ENCODE data around the gene CYBA. TPM values are rescaled to one million over a fixed set of nuclear protein-coding genes. Genes with fewer than 3 reads are reported as not detected.
"Not testable (repeated sequence)": the region's sequence is repeated elsewhere in the genome, so short reads cannot be mapped to it uniquely, and the experiment has no call there.

Gene CYBA
- polyA plus RNA-seq, 3 donors: 155 to 194 (median 158) TPM

GRCh38 chr16:88669493-88669892 lies 18.6 kb upstream of the CYBA start:
- DNase-seq: not testable (repeated sequence)

- no peak for DNase-seq
Observed at GRCh38 chr16:88667461-88667860, 16.6 kb upstream of the CYBA start.

GRCh38 chr16:88665570-88665969 lies 14.7 kb upstream of the CYBA start:
- no peak for DNase-seq

- no peak for DNase-seq
Observed at GRCh38 chr16:88665148-88665547, 14.3 kb upstream of the CYBA start.

- peak; percentile 97 for DNase-seq
Observed at GRCh38 chr16:88662843-88663606, 12.2 kb upstream of the CYBA start, which contains the start of gene MVD. TSS of gene MVD (minus strand) at chr16:88663091. CDS start at chr16:88663080, 11 bp downstream.

GRCh38 chr16:88662222-88662842 lies 11.5 kb upstream of the CYBA start:
- no peak for DNase-seq

GRCh38 chr16:88661468-88661867 lies 10.6 kb upstream of the CYBA start:
- DNase-seq: no peak

- no peak for DNase-seq
Observed at GRCh38 chr16:88659160-88659559, 8.3 kb upstream of the CYBA start.

- no peak for DNase-seq
Observed at GRCh38 chr16:88658714-88659113, 7.9 kb upstream of the CYBA start.

GRCh38 chr16:88657371-88657770 lies 6.5 kb upstream of the CYBA start:
- DNase-seq: no peak

GRCh38 chr16:88656291-88656980 lies 5.6 kb upstream of the CYBA start:
- DNase-seq: no peak

- no peak for DNase-seq
Observed at GRCh38 chr16:88655733-88656281, 5.0 kb upstream of the CYBA start.

GRCh38 chr16:88655053-88655732 lies 4.3 kb upstream of the CYBA start:
- no peak for DNase-seq

GRCh38 chr16:88654363-88655052 lies 3.7 kb upstream of the CYBA start:
- DNase-seq: no peak

- DNase-seq: no peak
Observed at GRCh38 chr16:88653596-88654362, 2.9 kb upstream of the CYBA start.

- DNase-seq: no peak
Observed at GRCh38 chr16:88653101-88653500, 2.2 kb upstream of the CYBA start.

- no peak for DNase-seq
Observed at GRCh38 chr16:88652762-88653063, 1.9 kb upstream of the CYBA start.

GRCh38 chr16:88651989-88652761 lies 1.3 kb upstream of the CYBA start:
- no peak for DNase-seq

GRCh38 chr16:88651276-88651988 lies 579 bp upstream of the CYBA start:
- DNase-seq: peak; percentile 84
